ENCODE data around the gene IQCE.
A peak's percentile ranks its signal among the peaks of the same experiment; 100 is the strongest.

IQCE gene

DNA sequence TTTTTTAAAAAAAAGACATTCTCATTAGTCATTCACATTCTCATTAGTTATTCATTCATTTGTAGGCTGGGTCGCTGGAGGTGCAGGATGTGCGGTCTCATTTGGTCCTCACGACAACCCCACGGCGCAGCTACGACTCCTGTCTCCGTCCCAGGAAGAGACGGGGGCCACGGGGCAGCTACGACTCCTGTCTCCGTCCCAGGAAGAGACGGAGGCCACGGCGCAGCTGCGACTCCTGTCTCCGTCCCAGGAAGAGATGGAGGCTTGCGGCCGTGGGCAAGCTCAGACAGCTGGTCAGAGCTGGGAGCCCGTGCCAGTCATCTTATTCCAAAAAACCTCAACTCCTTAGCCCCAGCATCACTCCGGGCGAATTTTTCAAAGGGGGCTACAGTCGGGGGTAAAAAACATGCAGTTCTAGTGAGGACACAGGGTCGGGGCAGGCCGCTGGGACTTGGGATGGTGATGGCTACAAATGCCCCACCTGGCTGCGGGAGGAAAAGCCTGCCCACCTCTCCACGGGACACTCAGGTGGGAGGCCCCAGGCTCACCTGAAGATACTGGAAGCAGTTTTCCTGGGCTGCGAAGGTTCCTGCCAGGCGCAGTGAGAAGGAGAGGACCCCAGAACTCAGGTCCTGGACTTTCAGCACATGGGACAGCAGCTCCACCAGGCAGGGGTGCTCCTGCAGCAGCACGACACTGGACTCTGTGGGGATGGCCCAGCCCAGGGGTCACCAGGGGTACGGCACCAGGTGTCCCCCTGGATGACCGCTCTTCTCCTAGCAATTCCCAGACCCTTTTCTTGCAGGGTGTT lies 11.8 kb upstream of the IQCE start:
- TF ChIP-seq, protein P1, sequence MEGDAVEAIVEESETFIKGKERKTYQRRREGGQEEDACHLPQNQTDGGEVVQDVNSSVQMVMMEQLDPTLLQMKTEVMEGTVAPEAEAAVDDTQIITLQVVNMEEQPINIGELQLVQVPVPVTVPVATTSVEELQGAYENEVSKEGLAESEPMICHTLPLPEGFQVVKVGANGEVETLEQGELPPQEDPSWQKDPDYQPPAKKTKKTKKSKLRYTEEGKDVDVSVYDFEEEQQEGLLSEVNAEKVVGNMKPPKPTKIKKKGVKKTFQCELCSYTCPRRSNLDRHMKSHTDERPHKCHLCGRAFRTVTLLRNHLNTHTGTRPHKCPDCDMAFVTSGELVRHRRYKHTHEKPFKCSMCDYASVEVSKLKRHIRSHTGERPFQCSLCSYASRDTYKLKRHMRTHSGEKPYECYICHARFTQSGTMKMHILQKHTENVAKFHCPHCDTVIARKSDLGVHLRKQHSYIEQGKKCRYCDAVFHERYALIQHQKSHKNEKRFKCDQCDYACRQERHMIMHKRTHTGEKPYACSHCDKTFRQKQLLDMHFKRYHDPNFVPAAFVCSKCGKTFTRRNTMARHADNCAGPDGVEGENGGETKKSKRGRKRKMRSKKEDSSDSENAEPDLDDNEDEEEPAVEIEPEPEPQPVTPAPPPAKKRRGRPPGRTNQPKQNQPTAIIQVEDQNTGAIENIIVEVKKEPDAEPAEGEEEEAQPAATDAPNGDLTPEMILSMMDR (IDR thresholded peaks at IDR 0.05), result no peak

DNA sequence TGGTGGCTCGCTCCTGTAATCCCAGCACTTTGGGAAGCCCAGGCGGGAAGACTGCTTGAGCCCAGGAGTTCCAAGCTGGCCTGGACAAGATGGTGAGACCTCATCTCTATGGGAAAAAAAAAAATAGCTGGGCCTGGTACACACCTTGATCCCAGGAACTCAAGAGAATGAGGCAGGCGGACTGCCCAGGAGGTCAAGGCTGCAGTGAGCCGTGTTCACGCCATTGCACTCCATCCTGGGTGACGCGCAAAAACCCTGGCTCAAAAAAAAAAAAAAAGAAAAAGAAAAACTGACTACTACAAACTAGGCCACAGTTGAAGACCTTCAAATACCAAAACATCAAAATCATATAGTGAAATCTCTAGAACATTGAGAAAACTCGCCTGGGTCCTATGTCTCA lies 7.4 kb upstream of the IQCE start:
- TF ChIP-seq, protein P1 (IDR thresholded peaks at IDR 0.05), result no peak

DNA sequence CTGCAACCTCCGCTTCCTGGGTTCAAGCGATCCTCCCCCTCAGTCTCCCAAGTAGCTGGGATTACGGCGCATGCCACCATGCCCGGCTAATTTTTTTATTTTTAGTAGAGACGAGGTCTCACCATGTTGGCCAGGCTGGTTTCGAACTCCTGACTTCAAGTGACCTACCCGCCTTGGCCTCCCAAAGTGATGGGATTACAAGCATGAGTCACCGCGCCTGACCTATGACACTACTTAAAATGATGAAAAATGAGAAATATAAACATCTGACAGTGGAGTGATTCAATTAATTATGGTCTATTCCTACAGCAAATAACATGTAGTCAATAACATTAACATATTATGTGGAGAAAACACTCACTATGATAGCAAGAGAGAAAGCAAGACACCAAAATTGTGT lies 5.7 kb upstream of the IQCE start:
- TF ChIP-seq, protein P1 (IDR thresholded peaks at IDR 0.05), result no peak

DNA sequence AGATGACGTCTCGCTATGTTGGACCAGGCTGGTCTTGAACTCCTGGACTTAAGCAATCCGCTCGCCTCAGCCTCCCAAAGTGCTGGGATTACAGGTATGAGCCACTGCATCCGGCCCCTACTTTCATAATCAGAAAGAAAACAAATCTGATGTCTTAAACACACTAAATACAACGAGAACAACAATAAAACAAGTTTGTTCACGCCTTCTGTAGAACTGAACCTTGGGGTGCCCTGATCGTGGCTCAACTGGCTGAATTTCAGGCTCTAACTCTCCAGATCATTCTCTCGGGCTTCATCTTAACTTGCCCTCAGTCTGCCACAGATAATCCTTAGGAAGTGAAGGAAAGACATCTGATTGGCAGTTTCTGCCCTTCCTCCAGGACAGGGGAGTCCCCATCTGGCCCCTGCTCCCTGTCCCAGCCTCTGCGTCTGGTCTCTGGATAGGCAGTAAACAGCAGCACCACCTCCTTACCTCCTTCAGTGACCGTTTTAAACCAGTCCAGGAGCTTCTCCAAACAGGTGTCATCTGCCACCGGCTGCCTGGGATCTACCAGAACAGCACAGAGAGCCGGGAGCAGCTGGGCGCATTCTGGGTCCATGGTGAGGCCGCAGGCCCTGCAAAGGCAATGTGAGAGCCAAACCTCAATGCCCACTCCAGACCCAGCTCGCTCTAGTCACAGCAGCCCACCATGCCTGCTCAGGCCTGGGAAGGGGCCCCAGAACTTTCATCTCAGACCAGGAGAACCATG lies 4.8 kb upstream of the IQCE start:
- TF ChIP-seq, protein P1 (IDR thresholded peaks at IDR 0.05), result no peak

DNA sequence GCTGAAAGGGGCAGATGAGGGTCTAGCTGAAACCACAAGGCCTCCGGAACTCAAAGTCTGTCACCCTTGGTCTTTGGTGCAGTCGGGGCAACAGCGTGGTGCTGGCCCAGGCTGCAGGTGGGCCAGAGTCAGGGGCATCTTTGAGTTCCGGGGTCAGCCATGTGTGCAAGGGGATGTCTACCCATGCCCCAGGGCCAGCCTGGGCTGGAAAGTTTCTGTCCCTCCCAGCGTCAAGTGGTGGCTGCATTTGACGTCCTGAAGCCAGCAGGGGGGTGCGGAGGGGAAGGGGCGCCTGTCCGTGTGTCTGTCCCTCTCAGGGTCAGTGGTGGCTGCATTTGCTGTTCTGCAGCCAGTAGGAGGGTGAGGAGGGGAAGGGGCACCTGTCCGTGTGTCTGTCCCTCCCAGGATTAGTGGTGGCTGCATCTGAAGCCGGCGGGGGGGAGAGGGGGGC lies 4.1 kb upstream of the IQCE start:
- TF ChIP-seq, protein P1 (IDR thresholded peaks at IDR 0.05), result no peak

DNA sequence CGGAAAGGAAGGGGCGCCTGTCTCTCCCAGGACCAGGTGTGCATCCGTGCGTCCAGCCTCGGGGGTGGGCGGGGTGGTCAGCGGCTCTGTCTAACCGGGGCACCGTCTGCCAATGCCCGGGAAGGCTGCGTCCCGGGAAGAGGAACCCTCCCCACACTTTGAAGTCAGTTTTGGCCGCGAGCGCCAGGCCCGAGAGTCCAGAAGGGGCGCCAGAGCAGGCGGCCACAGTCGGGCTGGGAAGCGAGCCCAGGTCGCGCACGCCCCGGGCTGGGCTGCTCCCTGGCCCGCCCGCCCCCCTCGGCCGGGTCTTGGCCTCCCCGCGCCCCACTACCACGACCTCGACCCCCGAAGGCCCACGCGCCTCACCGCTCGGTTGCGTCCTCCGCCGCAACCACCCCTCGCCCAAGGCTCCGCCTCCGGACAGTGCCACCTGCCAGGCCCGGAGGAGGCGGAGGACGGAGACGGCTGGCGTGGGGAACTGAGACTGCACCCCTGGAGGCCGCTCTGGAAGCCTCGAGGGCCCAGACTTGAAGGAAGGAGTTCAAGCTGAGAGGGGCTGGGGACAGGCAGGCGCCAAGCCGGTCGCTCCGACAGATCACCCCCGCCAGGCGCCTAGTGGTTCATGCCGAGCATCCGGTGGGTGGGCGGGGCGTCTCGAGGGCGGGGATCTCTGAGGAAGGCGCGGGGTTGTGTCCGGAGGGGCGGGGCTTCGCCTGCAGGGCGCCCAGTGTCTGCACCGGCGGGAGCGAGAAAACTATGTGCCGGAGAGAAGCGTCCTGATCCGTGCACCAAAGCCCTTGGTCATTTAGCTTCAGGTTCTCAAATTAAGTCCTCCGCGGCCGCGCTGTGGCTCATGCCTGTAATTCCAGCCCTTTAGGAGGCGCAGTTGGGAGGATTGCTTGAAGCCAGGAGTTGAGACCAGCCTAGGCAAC lies 3.4 kb upstream of the IQCE start, which contains the start of gene BRAT1:
Gene BRAT1, minus strand, starts transcription at position 404 of the 932 bp plus-strand sequence. CDS start 1,093 bp downstream, outside the sequence.
- TF ChIP-seq, protein P1 (IDR thresholded peaks at IDR 0.05), result peak; percentile 50; the same call in 1 of the 2 replicates
